HG03575 (cell line): ENCODE results near the gene KLHL33.

Experiments
- ATAC-seq: cut with Tn5 transposase; IDR thresholded peaks from one replicate; pipeline ENCODE4 v1.9.1; 2021; ENCODE audit not compliant: unreplicated experiment, insufficient number of reproducible peaks, low FRiP score; ENCODE audit errors: extremely low read depth

Gene KLHL33

GRCh38 chr14:20435582-20436362 is at the start of gene KLHL33:
Gene KLHL33 (minus strand): TSS chr14:20436166. CDS start chr14:20435811, 355 bp downstream.
- no peak for ATAC-seq

GRCh38 chr14:20482382-20482781 is 46.4 kb upstream of the KLHL33 start:
- ATAC-seq: no peak

DNA sequence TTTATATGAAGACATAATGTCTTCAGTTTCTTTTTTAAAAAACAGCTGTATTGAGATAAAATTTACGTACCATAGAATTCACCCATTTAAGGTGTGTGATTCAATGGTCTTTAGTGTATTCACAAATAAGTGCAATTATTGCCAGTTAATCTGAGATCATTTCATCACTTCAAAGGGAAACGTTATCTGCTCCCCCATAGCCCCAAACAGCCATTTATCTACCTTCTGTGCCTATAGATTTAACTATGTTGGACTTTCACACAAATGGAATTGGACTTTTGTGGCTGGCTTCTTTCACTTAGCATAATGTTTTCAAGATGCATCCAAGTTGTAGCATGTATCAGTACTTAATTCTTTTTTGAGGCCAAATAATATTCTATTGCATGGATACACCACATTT is 42.9 kb upstream of the KLHL33 start:
- no peak for ATAC-seq

GRCh38 chr14:20477211-20477876 is 41.4 kb upstream of the KLHL33 start:
- ATAC-seq: no peak

DNA sequence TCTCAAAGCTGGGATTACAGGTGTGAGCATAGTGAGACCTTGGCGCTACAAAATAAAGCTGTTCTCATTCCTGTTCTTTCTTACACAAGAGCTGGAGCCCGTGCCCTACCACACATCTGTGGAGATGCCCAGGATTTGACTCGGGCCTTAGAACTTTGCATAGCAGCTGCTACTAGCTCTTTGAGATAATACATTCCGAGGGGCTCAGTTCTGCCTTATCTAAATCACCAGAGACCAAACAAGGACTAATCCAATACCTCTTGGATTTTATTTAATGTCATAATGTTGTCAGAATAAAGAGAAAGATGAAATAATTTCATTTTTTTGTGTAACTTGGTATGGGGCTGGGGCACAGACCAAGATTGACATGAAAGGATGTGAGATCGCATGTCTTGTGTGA is 40.8 kb upstream of the KLHL33 start:
- ATAC-seq: no peak

DNA sequence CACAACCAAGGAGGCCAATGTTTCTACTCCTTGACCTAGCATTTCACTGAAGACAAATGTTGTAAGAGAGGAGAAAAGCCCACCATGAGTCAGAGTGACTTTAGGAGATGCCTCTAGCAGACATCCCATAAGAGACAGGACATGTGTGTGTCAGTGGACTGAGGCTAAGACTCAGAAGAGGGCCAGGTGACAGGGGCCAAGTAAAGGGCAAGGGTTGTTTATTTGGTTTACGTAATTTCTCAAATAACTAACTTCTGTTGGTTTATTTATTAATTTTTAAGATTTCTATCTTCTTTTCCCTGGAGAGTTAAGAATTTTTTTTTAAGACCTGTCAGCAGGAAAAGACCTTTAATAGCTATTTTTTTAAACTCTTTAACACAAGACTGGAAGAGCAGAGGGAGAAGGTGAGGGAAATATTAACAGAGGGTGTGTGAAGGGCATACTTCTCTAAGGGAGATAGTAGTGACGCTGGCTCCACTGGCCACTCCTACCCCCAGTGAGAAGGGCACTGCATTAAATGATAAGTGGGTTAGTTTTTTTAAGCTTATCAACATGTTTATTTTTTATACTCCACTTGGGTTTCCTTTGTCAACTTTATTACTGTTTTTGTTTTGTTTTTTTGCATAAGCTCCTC is 36.7 kb upstream of the KLHL33 start:
- ATAC-seq: no peak

DNA sequence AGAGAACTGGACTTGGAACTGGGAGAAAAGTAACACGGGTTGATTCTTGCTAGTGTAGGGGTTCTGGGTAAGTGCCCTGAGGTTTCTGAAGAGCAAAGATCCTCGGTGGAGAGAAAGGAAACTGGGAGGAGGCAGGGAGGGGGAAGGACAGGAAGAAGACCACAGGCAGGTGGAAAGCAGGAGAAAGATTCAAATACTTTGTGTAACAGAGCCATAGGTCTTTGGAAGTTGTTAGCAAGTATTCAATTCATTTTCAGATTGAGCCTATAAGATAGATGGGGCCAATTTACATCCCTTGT is 34.6 kb upstream of the KLHL33 start:
- ATAC-seq: no peak

DNA sequence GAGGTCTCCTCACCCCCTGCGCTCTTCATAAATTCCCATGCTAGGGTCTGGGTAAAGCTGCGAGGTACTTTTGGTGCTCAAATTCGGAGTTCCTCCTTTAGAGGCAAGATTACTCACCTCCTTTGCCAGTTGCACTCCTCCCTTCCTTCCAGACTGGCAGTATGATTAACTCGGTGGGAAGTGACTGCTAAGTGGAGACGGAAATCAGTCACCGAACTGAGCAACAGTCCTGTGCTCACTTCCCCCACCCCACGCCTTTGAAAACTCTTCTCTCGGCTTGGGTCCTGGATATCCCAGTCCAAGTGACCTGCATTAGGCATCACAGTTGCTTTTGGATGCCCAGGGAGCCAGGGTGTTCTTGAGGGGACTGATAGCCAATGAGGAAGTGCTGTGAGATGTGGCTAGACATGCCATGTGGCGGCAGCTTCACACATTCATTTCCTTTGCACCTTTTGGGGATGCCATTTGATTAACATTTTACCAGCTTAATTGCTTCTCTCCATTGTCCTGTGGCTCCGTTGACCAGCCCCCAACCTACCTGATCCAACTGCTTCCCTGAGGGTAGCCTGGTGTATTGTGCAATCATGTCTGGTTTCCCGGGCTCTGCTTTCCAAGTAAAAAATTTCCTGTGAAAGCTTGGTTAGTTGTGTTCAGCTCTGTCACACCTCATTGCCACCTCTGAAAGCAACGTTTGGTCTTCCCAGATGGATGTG is 34.1 kb upstream of the KLHL33 start:
- no peak for ATAC-seq

- peak; percentile 44 for ATAC-seq
Measured at GRCh38 chr14:20469242-20469889, 33.4 kb upstream of the KLHL33 start, which contains the start of gene PNP. Gene PNP (plus strand): TSS chr14:20469406. CDS start chr14:20469525, 119 bp downstream.

- no peak for ATAC-seq
Measured at GRCh38 chr14:20468764-20469241, 32.8 kb upstream of the KLHL33 start.

- peak; percentile 76 for ATAC-seq
Measured at GRCh38 chr14:20461225-20462141, 25.5 kb upstream of the KLHL33 start, which contains the start of gene PIP4P1. Gene PIP4P1 (minus strand): TSS chr14:20461434. CDS start chr14:20461325, 109 bp downstream.

DNA sequence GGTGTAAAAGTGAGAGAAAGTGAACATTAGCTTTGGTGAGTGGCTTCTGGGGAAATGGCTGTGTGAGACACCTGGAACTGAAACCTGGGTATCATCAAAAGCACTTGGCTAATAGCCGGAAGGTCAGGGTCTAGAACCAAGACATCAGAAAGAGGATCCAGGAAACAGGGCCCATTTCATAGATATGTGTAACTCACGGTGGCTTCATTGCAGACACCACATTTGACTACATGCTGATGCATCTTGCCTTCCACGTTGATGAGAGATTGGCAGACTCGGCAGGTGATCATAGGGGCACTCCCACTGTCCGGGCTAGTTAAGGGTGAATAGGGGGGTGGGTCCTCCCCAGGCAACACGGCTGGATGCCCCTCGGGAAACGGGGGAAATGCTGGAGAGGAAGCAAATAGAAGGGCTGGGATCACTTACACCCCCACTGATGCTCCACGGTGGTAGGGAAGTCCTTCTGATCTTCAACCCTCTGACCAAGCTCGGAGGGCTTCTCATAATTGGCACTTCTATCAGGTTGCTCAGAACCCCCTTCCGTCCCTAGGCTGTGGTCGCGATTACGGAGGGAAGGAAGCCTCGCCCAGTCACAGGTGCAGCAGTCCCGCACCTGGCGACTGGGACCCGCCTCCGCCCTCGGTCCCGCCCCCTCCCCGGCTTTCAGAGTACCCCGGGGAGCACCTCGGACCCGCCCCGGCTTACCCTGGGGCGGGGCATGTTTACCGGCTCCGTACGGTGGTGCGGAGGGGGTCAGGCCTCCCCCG is 24.7 kb upstream of the KLHL33 start:
- no peak for ATAC-seq

GRCh38 chr14:20458031-20458789 is 22.2 kb upstream of the KLHL33 start:
- ATAC-seq: no peak

- ATAC-seq: no peak
Measured at GRCh38 chr14:20456971-20457370, 21.0 kb upstream of the KLHL33 start.

DNA sequence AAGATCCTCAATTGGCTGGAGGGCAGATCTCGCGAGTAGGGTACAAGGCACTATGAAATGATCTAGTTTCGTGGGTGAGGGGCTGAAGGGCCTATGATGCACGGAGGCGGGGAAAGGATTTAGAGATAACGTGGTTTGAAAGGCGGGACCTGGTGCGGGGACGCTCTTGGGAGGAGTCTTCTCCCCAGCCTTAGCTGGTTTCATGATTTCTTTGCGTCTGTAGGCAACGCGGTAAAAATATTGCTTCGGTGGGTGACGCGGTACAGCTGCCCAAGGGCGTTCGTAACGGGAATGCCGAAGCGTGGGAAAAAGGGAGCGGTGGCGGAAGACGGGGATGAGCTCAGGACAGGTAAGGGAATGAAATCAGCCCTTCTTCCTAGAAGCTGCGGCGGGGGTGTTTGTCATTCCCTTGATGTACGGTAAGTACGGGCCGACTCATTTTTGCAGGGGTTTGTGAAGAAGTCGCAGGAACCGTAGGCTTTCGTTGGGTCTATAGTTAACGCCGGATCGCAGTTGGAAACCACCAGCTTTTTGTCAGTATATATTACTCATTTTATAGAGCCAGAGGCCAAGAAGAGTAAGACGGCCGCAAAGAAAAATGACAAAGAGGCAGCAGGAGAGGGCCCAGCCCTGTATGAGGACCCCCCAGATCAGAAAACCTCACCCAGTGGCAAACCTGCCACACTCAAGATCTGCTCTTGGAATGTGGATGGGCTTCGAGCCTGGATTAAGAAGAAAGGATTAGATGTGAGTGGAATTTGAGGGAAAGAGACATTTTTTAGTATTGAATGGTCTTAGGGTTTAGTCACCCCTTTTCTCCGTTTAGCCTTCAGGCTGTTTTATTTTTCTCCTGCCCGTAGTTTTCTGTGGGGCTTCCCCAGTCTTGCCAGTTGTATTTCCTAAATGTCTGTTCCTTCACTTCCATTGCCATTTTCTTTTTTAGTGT is 19.7 kb upstream of the KLHL33 start:
- ATAC-seq: peak; percentile 41
